Measurements from ENCODE around the gene ALK. TPM values are rescaled to one million over a fixed set of nuclear protein-coding genes. Genes with fewer than 3 reads are reported as not detected.

ALK gene
- total RNA-seq, 2 donors from 2014 or later: 0.13 to 0.46 TPM

DNA sequence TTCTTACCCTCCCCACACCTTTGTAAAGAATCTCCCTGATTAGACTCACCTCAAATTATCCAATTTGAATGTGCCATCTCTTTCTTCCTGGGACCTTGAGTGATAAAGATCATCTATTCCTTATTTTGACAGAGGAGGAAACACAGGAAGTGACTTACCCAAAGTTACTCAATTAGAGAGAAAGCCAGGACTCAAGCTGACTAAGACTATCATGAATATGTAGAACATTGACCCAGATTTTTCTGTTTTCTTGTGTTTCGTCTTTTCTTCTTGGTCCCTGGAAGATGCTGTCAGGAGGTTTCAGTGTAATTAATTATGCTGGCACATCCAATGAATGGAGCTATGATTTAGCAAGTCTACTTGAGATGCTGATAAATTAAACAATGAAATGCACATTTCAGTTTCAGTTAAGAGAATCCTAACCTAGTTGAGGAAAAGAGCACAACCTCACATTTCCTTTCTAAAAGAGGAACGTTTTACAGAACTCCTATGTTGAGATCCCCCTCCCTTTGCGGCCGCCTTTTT, 425.8 kb downstream of the ALK start:
- H3K4me1 ChIP-seq (ENCODE audit: control insufficient read depth, insufficient read depth, low read length): no peaks in the 10 kb centered on the region
- H3K27me3 ChIP-seq (ENCODE audit: control insufficient read depth, insufficient read depth, low read length, poor library complexity, severe bottlenecking): no peaks in the 10 kb centered on the region
- 97% methylated on average over 3 of the region's 4 CpGs; no CpG with 5 or more reads in 1 of the 2 experiments for WGBS, 2 experiments (ENCODE audit: insufficient coverage in 1 of 2, insufficient read length in 1 of 2)
- H3K9ac ChIP-seq (ENCODE audit: extremely low read depth, low read length, poor library complexity, severe bottlenecking): no peak overlapping the region
- H3K9me3 ChIP-seq (ENCODE audit: control insufficient read depth, low read length): no peaks in the 10 kb centered on the region
- peaks cover 12% of the 10 kb centered on the region for H3K4me1 Mint-ChIP-seq
- H3K4me3 Mint-ChIP-seq: no peak overlapping the region
- H3K27me3 Mint-ChIP-seq (ENCODE audit: insufficient read depth): peaks cover 2% of the 10 kb centered on the region
- DNase-seq: no peak
- no peak overlapping the region for H3K4me3 ChIP-seq (ENCODE audit: low read length)
- TF ChIP-seq, protein P1, sequence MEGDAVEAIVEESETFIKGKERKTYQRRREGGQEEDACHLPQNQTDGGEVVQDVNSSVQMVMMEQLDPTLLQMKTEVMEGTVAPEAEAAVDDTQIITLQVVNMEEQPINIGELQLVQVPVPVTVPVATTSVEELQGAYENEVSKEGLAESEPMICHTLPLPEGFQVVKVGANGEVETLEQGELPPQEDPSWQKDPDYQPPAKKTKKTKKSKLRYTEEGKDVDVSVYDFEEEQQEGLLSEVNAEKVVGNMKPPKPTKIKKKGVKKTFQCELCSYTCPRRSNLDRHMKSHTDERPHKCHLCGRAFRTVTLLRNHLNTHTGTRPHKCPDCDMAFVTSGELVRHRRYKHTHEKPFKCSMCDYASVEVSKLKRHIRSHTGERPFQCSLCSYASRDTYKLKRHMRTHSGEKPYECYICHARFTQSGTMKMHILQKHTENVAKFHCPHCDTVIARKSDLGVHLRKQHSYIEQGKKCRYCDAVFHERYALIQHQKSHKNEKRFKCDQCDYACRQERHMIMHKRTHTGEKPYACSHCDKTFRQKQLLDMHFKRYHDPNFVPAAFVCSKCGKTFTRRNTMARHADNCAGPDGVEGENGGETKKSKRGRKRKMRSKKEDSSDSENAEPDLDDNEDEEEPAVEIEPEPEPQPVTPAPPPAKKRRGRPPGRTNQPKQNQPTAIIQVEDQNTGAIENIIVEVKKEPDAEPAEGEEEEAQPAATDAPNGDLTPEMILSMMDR (conservative IDR thresholded peaks at IDR 0.05): no peak
- H3K27ac ChIP-seq (ENCODE audit: low read depth, low read length): no peak overlapping the region
- H3K27ac Mint-ChIP-seq: no peak overlapping the region
- H3K36me3 ChIP-seq (ENCODE audit: control insufficient read depth, insufficient read depth, low read length): no peaks in the 10 kb centered on the region
- H3K9me3 Mint-ChIP-seq: no peaks in the 10 kb centered on the region
- H3K36me3 Mint-ChIP-seq (ENCODE audit: low read depth): no peaks in the 10 kb centered on the region

DNA sequence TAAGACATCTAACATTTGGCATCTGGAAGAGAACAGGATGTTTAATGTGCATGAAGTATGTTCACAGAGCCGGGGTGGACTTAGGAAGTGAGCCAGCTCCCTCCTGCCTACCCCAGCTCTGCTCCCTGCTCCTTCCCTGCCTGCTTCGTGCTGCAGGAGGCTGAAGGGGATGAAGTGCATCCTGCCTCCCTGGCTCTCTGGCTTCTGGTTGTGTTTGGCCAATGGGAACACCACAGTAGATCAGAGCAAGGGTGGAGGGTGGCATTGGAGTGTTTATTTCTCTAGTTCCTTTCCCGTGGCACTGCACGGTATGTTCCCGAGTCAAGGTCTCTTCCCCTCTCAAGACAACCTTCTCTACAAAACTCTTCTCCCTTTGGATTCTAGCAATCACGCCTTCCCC, 426.3 kb downstream of the ALK start:
- no peaks in the 10 kb centered on the region for H3K36me3 ChIP-seq (ENCODE audit: control insufficient read depth, insufficient read depth, low read length)
- 90 to 92% methylated on average over 4 to 6 of the region's 6 CpGs for WGBS, 2 experiments (ENCODE audit: insufficient coverage in 1 of 2, insufficient read length in 1 of 2)
- no peaks in the 10 kb centered on the region for H3K36me3 Mint-ChIP-seq (ENCODE audit: low read depth)

DNA sequence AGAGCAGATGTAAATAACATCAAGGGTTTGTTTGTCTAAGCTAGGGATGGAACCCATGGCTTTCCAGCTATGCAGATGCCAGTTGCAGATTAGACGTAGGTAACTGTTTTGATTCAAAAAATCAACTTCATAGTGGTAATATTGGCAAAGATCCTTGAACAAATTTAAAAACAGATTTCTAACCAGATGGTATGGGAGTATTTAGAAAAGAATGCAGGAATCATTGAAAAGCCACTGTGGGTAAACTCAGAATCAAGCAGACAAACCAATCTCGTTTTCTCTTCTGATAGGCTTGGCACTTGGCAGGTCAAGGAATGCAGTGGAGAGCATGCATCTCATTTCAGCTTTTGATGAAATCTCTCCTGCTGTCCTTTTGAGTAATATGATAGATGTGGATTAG, 428.7 kb downstream of the ALK start:
- no peaks in the 10 kb centered on the region for H3K9me3 ChIP-seq (ENCODE audit: control insufficient read depth, low read length)
- Mint-ChIP-seq H3K4me1 (peaks cover 12% of the 10 kb centered on the region), H3K36me3 (ENCODE audit: low read depth) (no peaks in the 10 kb centered on the region), H3K27me3 (ENCODE audit: insufficient read depth) (peaks cover 2% of the 10 kb centered on the region), H3K4me3 (no peak overlapping the region), H3K27ac (no peak overlapping the region), H3K9me3 (no peaks in the 10 kb centered on the region)
- TF ChIP-seq, protein P1 (conservative IDR thresholded peaks at IDR 0.05): no peak
- H3K4me3 ChIP-seq (ENCODE audit: low read length): no peak overlapping the region
- DNase-seq: no peak
- WGBS, 2 experiments (ENCODE audit: insufficient coverage in 1 of 2, insufficient read length in 1 of 2): 57 to 78% methylated on average over 1 to 2 of the region's 2 CpGs
- no peaks in the 10 kb centered on the region for H3K4me1 ChIP-seq (ENCODE audit: control insufficient read depth, insufficient read depth, low read length)
- H3K36me3 ChIP-seq (ENCODE audit: control insufficient read depth, insufficient read depth, low read length): no peaks in the 10 kb centered on the region
- no peak overlapping the region for H3K27ac ChIP-seq (ENCODE audit: low read depth, low read length)
- H3K27me3 ChIP-seq (ENCODE audit: control insufficient read depth, insufficient read depth, low read length, poor library complexity, severe bottlenecking): no peaks in the 10 kb centered on the region
- no peak overlapping the region for H3K9ac ChIP-seq (ENCODE audit: extremely low read depth, low read length, poor library complexity, severe bottlenecking)

More for the DNA sequence above, 426.3 kb downstream of the ALK start:
- H3K9me3 ChIP-seq (ENCODE audit: control insufficient read depth, low read length): no peaks in the 10 kb centered on the region
- Mint-ChIP-seq H3K4me1 (peaks cover 12% of the 10 kb centered on the region), H3K27ac (no peak overlapping the region), H3K9me3 (no peaks in the 10 kb centered on the region), H3K27me3 (ENCODE audit: insufficient read depth) (peaks cover 2% of the 10 kb centered on the region), H3K4me3 (no peak overlapping the region)
- no peak overlapping the region for H3K4me3 ChIP-seq (ENCODE audit: low read length)
- no peak overlapping the region for H3K9ac ChIP-seq (ENCODE audit: extremely low read depth, low read length, poor library complexity, severe bottlenecking)
- TF ChIP-seq, protein P1 (conservative IDR thresholded peaks at IDR 0.05): no peak
- no peaks in the 10 kb centered on the region for H3K4me1 ChIP-seq (ENCODE audit: control insufficient read depth, insufficient read depth, low read length)
- H3K27ac ChIP-seq (ENCODE audit: low read depth, low read length): no peak overlapping the region
- H3K27me3 ChIP-seq (ENCODE audit: control insufficient read depth, insufficient read depth, low read length, poor library complexity, severe bottlenecking): no peaks in the 10 kb centered on the region
- no peak for DNase-seq
